ENCODE measurements around the gene LCN15. TPM values are rescaled to one million over a fixed set of nuclear protein-coding genes. Genes with fewer than 3 reads are reported as not detected.

Gene LCN15
- polyA plus RNA-seq, 1 donor from 2014 or later, result not detected

DNA sequence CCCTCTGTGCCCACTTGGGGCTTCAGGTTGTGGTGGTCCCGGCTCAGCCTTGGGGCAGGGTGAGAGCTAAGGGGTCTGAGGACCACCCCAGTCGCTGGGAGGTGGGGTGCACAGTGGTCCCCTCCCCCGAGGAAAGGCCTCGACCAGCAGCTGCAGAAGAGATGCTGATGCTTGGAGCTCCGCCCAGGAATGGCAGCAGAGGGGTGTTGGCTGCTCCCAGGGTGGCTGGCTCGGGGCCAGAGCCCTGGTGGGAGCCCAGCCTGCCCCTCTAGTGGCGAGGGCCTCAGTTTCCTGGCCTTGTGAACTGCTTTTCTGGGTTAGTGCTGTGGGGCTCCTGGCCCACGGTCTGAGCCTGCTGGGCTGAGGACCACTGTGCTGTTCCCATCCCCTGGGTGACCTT lies 50.8 kb downstream of the LCN15 start:
- Histone ChIP-seq H3K27ac (ENCODE audit: low read length) (peak overlapping the region; percentile 31), H3K27me3 (ENCODE audit: insufficient read depth, low read depth, low read length) (no peaks in the 10 kb centered on the region), H3K36me3 (ENCODE audit: insufficient read depth, low read length) (no peaks in the 10 kb centered on the region), H3K79me2 (replicated peaks; ENCODE audit: insufficient read depth, low read length) (peaks cover 29% of the 10 kb centered on the region), H3K9me2 (ENCODE audit: insufficient read depth, low read length) (no peaks in the 10 kb centered on the region), H3K9ac (ENCODE audit: low read length) (peak overlapping the region; percentile 82), H3K4me3 (ENCODE audit: low read length) (peak overlapping the region; percentile 92), H3K4me2 (ENCODE audit: low read length) (peak overlapping the region; percentile 98), H3F3A (ENCODE audit: insufficient read depth, low read length, poor library complexity, severe bottlenecking) (no peaks in the 10 kb centered on the region), H3K9me3 (ENCODE audit: low read length) (no peaks in the 10 kb centered on the region), H2AFZ (ENCODE audit: low read depth, low read length) (no peak overlapping the region), H4K20me1 (ENCODE audit: insufficient read depth) (no peaks in the 10 kb centered on the region)
- no peak for TF ChIP-seq MXI1 (conservative IDR thresholded peaks at IDR 0.05; ENCODE audit: poor library complexity, severe bottlenecking)

DNA sequence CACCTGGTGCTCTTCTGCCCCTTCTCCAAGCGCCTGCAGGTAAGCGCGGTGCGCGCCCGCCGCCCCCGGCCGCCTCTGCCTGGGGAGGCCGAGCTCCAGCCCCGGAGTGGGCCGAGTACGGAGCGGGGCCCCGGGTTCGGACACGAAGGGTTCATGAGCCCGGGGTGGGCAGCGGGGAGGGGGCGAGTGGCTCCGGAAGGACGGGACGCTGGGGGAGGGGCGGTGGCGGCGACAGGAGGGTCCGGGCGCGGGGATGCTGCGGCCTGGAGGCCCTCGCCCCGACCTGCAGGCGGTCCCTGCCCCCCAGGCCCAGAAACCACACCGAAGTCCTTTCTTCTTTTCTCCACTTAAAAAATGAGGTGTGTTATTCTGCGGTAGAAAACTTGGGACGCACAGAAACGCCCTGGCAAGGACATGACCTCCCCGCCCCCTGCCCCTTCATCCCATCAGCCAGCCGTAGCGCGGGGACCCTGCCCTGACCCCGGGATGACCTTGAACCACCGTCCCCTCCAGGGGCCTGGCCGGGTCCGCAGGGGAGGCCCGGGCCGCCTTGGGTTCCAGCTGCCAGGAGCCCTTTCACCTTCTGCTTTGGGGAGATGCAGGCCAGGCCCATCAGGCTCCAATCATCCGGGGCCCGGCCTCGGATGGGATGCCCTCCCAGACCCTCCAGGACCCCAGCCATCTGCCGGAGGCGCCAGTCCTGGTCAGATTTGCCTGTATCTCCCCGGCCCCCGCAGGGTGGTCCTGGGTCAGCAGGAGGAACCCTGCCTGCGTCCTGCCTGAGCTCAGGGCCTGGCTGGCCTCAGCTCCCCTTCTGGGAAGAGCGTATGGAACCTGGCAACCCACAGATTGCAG lies 51.4 kb downstream of the LCN15 start:
- peak overlapping the region; percentile 92 for H3K4me3 ChIP-seq (ENCODE audit: low read length)
- H3K27ac ChIP-seq (ENCODE audit: low read length), result peak overlapping the region; percentile 31
- no peaks in the 10 kb centered on the region for H3K9me3 ChIP-seq (ENCODE audit: low read length)
- no peaks in the 10 kb centered on the region for H3F3A ChIP-seq (ENCODE audit: insufficient read depth, low read length, poor library complexity, severe bottlenecking)
- no peaks in the 10 kb centered on the region for H3K27me3 ChIP-seq (ENCODE audit: insufficient read depth, low read depth, low read length)
- no peaks in the 10 kb centered on the region for H4K20me1 ChIP-seq (ENCODE audit: insufficient read depth)
- H3K79me2 ChIP-seq (replicated peaks; ENCODE audit: insufficient read depth, low read length), result peaks cover 29% of the 10 kb centered on the region
- peak overlapping the region; percentile 98 for H3K4me2 ChIP-seq (ENCODE audit: low read length)
- H3K9me2 ChIP-seq (ENCODE audit: insufficient read depth, low read length), result no peaks in the 10 kb centered on the region
- H3K9ac ChIP-seq (ENCODE audit: low read length), result peak overlapping the region; percentile 82
- TF ChIP-seq, protein P1, sequence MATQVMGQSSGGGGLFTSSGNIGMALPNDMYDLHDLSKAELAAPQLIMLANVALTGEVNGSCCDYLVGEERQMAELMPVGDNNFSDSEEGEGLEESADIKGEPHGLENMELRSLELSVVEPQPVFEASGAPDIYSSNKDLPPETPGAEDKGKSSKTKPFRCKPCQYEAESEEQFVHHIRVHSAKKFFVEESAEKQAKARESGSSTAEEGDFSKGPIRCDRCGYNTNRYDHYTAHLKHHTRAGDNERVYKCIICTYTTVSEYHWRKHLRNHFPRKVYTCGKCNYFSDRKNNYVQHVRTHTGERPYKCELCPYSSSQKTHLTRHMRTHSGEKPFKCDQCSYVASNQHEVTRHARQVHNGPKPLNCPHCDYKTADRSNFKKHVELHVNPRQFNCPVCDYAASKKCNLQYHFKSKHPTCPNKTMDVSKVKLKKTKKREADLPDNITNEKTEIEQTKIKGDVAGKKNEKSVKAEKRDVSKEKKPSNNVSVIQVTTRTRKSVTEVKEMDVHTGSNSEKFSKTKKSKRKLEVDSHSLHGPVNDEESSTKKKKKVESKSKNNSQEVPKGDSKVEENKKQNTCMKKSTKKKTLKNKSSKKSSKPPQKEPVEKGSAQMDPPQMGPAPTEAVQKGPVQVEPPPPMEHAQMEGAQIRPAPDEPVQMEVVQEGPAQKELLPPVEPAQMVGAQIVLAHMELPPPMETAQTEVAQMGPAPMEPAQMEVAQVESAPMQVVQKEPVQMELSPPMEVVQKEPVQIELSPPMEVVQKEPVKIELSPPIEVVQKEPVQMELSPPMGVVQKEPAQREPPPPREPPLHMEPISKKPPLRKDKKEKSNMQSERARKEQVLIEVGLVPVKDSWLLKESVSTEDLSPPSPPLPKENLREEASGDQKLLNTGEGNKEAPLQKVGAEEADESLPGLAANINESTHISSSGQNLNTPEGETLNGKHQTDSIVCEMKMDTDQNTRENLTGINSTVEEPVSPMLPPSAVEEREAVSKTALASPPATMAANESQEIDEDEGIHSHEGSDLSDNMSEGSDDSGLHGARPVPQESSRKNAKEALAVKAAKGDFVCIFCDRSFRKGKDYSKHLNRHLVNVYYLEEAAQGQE (IDR thresholded peaks at IDR 0.05; ENCODE audit: borderline replicate concordance), result no peak
- TF ChIP-seq SMC3 (conservative IDR thresholded peaks at IDR 0.05; ENCODE audit: poor library complexity), result no peak
- no peak for TF ChIP-seq EP300 (conservative IDR thresholded peaks at IDR 0.05; ENCODE audit: poor library complexity, severe bottlenecking)
- TF ChIP-seq MXI1 (conservative IDR thresholded peaks at IDR 0.05; ENCODE audit: poor library complexity, severe bottlenecking), result peak; percentile 18
- H3K36me3 ChIP-seq (ENCODE audit: insufficient read depth, low read length), result no peaks in the 10 kb centered on the region
- H2AFZ ChIP-seq (ENCODE audit: low read depth, low read length), result no peak overlapping the region

DNA sequence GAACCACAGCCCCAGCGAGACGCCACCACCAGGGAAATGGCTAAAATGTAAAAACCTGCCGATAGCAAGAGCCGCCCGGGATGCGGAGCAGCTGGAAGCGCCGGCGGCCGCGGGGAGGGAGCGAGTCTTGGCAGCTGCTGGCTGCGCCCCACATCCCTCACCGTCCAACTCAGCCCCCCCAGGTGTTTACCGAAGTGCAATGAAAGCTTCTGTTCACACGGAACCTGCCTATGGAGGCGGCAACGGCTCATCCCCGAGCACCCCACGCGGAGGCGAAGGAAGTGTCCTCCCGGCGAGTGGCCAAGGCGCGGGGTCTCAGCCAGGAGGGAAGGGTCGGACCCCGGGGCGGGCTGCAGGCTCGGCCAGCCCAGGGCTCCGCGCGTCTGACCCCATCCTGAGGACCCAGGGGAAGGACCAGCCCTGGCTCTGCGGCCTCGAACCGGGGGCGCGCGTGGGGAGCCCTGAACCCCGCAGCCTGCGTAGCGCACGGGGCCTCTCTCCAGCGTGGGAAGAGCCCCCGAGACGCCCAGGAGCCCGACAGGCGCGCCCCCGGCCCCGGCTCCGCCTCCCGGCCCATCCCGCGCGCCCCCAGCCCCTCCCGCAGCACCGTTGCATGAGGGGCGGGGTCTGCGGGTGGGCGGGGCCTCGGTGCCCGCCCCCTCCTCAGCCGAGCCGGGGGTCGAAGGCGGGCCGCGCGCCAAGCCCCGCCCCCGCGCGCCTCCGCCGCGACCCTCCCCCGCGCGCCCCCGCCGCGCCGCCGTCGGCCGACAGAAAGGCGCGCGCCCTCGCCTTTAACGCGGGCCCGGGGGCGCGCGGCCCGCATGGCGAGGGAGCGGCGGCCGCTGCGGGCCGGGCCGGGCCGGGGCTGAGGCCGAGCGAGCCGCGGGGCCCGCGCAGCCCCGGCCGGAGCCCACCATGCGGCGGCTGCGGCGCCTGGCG lies 52.3 kb downstream of the LCN15 start, which contains the start of gene DIPK1B:
DIPK1B (plus strand) TSS at position 822 of the 939 bp plus-strand sequence; CDS start at position 916, 94 bp downstream.
- Histone ChIP-seq H2AFZ (ENCODE audit: low read depth, low read length) (peak within 1 kb of the TSS; percentile 54), H3K36me3 (ENCODE audit: insufficient read depth, low read length) (no peaks in the 10 kb centered on the region), H3K27ac (ENCODE audit: low read length) (peak within 1 kb of the TSS; percentile 31), H3K9me2 (ENCODE audit: insufficient read depth, low read length) (no peaks in the 10 kb centered on the region), H3F3A (ENCODE audit: insufficient read depth, low read length, poor library complexity, severe bottlenecking) (no peaks in the 10 kb centered on the region), H3K4me2 (ENCODE audit: low read length) (peak within 1 kb of the TSS; percentile 98), H3K79me2 (replicated peaks; ENCODE audit: insufficient read depth, low read length) (peaks cover 29% of the 10 kb centered on the region), H3K4me3 (ENCODE audit: low read length) (peak within 1 kb of the TSS; percentile 92), H4K20me1 (ENCODE audit: insufficient read depth) (no peaks in the 10 kb centered on the region), H3K9me3 (ENCODE audit: low read length) (no peaks in the 10 kb centered on the region), H3K27me3 (ENCODE audit: insufficient read depth, low read depth, low read length) (no peaks in the 10 kb centered on the region), H3K9ac (ENCODE audit: low read length) (peak within 1 kb of the TSS; percentile 82)
- TF ChIP-seq POLR2AphosphoS5 (IDR thresholded peaks at IDR 0.05) (no peak), EP300 (conservative IDR thresholded peaks at IDR 0.05; ENCODE audit: poor library complexity, severe bottlenecking) (no peak), MXI1 (conservative IDR thresholded peaks at IDR 0.05; ENCODE audit: poor library complexity, severe bottlenecking) (peak; percentile 58), RAD21 (conservative IDR thresholded peaks at IDR 0.05) (no peak)
- TF ChIP-seq, protein P1 (IDR thresholded peaks at IDR 0.05; ENCODE audit: borderline replicate concordance), result no peak
- TF ChIP-seq, protein P2, sequence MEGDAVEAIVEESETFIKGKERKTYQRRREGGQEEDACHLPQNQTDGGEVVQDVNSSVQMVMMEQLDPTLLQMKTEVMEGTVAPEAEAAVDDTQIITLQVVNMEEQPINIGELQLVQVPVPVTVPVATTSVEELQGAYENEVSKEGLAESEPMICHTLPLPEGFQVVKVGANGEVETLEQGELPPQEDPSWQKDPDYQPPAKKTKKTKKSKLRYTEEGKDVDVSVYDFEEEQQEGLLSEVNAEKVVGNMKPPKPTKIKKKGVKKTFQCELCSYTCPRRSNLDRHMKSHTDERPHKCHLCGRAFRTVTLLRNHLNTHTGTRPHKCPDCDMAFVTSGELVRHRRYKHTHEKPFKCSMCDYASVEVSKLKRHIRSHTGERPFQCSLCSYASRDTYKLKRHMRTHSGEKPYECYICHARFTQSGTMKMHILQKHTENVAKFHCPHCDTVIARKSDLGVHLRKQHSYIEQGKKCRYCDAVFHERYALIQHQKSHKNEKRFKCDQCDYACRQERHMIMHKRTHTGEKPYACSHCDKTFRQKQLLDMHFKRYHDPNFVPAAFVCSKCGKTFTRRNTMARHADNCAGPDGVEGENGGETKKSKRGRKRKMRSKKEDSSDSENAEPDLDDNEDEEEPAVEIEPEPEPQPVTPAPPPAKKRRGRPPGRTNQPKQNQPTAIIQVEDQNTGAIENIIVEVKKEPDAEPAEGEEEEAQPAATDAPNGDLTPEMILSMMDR (IDR thresholded peaks at IDR 0.05; ENCODE audit: poor library complexity, severe bottlenecking), result peak; percentile 24
